GM18858 (cell line): Measurements from ENCODE around the gene WDPCP.
"Not testable (repeated sequence)": the region's sequence is repeated elsewhere in the genome, so short reads cannot be mapped to it uniquely, and the experiment has no call there.

ENCODE experiments used
- ATAC-seq: cut with Tn5 transposase; IDR thresholded peaks from one replicate; pipeline ENCODE4 v1.9.1; 2021; ENCODE audit not compliant: unreplicated experiment

Gene WDPCP

DNA sequence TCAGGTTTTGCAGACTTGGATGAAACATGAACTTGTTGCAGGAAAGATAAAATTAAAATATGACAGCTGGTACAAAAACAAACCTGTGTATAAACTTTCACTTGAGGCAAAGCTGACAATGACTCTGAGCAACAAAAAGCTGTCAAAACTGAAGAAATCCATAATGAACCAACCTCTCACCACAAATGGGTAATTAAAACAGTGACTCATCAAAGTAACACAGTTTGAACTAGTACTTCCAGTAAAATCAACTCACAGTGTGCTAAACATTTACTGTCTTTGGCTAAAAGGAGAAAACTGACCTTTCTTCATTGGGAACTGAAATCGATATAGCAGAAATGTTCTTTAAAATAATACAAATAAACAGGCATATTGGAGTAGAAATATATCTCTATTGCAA lies 209.7 kb downstream of the WDPCP start:
- no peak for ATAC-seq

DNA sequence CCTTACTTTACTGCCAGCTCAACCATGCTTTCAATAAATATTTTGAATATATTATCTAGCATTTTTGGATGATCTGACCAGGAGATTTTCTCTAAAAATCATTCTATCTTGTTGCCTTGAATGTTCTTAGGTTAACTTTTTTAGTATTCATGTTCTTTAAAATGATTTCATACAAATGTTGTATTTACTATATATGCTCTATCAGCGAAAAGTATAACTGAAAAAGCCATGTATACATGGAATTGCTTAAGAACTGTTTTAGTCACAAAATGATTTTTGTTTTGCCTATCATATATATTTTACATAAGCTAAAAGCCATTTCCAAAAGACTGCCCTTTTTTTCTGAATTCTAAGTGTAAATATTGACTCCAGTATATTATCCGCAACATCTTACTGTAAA lies 213.9 kb downstream of the WDPCP start:
- ATAC-seq, result no peak

DNA sequence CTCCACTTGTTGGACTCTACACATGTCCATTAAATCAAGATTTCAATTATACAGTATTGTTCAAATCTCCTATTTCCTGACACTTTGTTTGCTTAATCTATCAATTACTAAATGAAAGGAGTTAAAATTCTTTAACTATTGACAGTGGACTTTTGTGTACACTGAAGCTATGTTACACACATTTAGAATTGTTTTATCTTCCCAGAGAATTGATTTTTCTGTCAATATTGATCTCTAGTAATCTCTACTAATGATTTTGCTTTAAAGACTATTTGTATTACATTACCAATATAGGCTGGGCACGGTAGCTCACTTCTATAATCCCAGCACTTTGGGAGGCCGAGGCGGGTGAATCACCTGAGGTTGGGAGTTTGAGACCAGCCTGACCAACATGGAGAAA lies 215.7 kb downstream of the WDPCP start:
- ATAC-seq, result no peak

DNA sequence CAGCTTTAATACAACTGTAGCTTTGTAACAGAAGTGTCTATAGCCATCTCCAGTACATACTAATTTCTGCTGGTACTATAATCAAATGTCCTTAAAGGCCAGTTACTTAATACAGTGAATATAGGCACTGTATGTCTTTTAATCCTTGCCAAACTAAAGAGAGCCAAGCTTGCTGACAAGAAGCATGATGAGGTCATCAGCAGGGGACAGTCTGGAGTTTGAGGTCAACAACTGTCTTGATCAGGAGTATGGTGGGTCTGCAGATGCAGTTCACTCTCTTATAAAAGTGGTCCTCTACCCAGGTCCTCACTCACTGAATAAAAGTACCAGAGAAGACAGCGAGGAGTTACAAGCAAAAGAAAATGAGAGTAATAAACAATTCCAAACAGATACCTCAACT lies 219.1 kb downstream of the WDPCP start:
- no peak for ATAC-seq

DNA sequence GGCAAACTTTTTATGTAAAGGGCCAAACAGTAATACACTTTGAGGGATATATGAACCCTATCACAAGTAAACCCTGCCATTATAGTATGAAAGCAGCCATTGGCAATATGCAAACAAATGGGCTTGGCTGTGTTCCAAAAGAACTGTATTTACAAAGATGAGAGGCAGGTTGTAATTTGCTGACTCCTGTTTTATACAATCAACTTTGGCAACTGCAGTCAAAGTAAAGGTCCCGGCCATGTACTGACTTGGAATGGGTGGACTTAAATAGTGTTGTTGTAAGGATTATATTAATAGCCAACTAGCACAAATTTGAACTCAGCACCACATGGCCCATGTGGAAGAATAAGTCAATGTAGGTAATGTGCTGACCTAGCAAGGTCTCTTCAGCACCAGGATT lies 223.4 kb downstream of the WDPCP start:
- ATAC-seq, result no peak

DNA sequence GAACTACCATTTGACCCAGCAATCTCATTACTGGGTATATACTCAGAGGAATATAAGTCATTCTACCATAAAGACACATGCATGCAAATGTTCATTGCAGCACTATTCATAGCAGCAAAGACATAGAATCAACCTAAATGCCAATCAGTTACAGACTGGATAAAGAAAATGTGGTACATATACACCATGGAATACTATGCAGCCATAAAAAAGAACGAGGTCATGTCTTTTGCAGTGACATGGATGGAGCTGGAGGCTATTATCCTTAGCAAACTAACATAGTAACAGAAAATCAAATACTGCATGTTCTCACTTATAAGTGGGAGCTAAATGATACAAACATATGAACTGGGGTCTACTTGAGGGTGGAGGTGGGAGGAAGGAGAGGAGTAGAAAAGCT lies 230.6 kb downstream of the WDPCP start:
- ATAC-seq, result not testable (repeated sequence)

DNA sequence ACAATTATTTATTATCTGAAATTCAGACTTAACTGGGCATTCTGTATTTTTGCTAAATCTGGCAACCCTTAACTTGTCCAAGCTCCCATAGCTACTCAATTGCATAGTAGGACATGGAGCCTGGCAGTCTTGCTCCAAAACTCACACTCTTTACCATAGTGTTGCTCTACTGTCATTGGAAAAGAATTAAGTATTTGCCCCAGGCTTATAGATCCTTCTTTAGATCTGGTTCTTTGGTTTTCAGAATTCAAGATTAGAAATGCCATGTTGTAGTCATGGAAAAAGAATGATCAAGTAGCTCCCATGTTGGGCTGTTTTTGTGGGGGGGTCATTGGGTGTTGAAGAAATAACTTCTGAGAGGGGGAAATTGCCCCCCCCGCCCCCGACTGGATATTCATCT lies 240.9 kb downstream of the WDPCP start:
- no peak for ATAC-seq

DNA sequence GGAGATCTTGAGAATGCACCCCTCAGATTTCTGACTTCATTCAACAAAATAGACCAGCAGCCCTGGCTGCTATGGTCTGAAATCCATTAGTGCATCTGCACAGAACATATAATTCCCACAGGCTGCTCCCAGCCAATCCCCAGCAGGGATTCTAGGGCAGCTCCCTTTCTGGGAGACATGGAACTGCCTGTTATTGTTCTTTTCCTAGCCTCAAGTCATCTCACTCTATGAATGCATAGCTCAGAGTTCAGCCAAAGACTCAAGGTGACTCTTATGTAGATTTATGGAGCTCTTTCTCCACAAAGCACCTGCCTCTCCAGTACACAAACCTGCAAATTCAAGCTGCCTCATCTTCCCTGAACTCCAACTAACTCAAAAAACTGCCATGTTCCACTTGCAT lies 241.9 kb downstream of the WDPCP start:
- ATAC-seq, result no peak

DNA sequence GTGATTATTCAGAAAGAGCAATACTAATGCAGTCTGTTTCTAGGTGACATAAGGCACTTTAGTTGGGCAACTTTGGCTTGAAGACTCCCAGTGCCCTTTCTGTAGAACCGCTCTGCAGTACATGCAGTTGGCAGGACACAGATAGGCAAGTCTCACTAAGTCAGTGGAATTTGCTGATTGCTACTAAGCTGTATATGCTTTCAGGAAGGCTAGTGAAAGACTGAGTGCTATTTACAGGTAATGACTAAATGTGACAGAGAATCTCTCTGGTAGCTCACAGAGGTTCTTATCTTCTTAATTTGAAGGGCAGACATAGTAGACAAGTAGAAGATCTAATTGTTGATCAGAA lies 243.0 kb downstream of the WDPCP start:
- ATAC-seq, result no peak

DNA sequence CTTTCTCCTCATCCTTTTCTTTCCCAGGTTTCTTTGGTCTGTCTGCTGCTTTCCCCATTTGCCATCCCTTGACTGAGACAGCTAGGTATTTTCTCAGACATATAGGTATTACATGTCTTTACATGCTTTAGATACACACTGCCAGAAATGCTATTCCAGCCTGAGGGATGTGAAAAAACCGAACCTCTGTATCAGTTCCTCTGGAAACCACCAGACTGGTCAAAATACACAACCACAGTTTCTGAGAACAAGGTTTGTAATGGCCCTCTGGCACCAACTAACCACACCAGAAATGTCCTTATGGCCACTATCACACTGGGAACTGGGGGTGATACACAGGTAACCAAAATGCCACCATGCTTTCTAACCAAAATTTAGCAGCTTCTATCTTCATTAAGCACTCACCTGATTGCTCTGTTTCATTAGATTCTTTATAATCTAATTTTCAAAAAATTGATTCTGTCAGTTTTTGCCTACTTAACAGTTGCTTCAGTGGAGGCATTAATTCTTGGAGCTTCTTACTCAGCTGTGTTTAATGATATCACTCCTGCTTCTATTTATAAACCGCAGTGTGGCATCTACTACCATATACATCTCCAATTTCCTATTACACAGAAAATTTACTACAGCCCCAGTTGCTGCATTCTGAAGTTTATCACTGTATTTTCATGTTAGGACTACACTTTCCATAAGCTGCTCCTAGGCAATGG lies 243.5 kb downstream of the WDPCP start:
- no peak for ATAC-seq

DNA sequence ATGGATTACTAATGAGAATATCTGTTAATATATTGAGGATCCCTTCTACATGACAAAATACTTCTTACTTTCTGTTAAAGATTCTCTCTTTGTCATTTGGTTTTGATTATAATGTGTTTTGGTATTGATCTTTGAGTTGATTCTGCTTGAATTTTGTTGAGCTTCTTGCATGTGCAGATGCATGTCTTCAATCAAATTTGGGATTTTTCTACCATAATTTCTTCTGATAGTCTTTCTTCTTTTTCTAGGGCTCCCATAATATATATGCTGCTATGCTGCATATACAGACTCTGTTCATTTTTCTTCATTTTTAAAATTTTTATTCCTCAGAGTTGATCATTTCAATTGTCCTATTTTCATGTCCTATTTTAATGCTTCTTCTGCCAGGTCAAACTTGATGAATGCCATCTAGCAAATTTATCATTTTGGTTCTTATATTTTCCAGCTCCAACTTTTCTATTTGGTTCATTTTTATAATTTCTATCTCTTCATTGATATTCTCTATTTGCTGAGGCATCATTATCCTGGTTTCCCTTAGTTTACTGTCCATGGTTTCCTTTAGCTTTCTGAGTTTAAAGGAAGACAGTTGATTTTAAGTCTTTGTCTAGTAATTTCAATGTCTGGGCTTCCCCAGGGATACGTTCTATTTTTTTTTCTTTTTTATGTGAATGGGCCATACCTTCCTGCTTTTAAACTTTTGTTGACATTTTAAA lies 244.7 kb downstream of the WDPCP start:
- no peak for ATAC-seq

DNA sequence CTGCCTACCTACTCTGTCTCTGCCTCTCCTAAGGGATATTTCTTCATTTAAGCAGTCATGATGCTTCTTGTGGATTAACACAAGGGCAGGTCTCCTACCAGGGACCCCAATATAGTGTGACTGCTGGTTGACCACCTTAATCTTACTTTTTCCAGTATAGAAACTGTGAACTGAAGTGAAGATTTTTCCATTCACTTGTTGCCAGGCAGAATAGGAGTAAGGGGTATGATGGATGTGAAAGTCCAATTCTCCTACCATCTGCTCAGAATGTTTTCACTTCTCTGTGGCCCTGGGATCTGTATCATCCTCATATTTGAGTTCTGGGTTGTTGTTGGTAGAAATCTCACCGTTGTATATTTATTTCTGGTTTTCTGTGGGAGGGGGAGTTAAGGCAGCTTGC lies 247.8 kb downstream of the WDPCP start:
- ATAC-seq, result no peak

DNA sequence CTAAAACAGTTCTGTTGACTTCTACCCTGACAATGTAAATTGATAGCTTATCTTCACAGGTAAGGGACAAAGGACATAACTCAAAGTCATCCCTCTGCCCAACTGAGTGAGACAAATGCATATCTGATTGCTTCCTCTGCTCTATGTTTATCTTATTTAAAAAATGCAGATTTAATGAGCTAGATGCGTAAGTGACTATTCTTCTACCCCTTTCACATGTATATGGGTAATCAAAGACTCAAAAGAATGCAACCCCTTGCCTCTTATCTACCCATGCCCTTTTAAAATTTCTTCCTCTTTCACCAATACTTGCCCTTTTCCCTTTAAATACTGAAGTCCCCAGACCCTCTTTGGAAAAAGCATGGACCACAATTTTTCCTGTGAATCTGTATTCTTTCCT lies 253.4 kb downstream of the WDPCP start:
- ATAC-seq, result no peak

DNA sequence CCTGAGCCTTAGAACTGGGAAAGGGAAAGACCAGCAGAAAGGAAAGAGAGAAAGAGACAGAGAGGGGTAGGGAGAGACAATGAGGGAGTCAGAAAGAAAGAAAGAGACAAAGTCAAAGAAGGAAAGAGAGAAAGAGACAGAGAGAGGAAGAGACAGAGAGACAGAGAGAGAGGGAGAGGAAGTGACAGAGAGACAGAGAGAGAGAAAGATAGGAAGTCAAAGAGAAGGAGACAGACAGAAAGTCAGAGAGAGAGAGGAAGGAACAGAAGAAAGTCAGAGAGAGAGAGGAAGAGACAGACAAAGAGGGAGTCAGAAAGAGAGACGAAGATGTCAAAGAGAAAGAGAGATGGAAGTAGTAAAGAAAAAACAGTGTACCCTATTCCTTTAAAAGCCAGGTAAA lies 261.8 kb downstream of the WDPCP start:
- ATAC-seq, result no peak

DNA sequence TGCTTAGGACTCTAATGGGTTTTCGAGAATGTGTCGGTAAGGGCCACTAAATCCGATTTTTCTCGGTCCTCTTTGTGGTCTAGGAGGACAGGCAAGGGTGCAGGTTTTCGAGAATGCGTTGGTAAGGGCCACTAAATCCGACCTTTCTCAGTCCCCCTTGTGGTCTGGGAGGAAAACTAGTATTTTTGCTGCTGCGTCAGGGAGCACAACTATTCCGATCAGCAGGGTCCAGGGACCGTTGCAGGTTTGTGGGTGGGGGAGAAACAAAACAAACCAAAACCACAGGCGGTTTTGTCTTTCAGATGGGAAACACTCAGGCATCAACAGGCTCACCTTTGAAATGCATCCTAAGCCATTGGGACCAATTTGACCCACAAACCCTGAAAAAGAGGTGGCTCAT lies 264.6 kb downstream of the WDPCP start:
- ATAC-seq, result not testable (repeated sequence)

DNA sequence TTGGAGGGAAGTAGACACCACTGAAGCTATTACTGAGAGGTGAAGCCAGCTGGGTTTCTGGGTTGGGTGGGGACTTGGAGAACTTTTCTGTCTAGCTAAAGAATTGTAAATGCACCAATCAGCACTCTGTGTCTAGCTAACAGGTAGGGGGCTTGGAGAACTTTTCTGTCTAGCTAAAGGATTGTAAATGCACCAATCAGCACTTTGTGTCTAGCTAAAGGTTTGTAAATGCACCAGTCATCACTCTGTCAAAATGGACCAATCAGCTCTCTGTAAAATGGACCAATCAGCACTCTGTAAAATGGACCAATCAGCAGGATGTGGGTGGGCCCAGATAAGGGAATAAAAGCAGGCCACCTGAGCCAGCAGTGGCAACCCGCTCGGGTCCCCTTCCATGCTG lies 266.3 kb downstream of the WDPCP start:
- not testable (repeated sequence) for ATAC-seq

DNA sequence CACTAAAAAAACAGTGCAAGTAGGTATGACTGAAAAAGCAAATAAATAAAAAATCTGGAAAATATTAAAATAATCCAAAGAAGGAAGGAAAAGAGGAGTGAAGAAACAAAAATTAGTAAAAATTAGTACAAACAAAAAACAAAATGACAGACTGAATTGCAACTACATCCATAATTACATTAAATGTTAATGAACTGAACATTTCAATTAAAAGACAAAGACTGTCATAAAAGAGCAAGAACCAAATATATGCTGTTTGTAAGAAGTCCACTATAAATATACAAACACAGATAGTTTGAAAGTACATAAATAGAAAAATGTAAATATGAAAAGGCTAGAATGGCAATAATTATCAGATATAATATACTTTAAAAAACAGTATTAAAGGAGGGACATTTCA lies 267.6 kb downstream of the WDPCP start:
- no peak for ATAC-seq

DNA sequence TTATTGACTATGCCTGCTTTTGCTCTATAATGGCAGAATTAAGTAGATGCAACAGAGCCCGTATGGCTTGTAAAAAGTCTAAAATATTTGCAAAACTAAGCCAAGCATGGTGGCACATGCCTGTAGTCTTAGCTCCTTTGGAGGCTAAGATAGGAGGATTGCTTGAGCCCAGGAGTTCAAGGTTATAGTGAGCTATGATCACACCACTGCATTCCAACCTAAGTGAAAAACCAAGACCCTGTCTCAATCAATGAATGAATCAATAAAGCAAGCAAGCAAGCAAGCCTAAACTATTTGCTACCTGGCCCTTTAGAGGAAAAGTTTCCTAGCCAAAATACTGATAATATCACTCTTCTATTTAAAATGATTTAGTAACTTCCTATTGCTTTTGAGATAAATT lies 277.7 kb downstream of the WDPCP start:
- no peak for ATAC-seq

DNA sequence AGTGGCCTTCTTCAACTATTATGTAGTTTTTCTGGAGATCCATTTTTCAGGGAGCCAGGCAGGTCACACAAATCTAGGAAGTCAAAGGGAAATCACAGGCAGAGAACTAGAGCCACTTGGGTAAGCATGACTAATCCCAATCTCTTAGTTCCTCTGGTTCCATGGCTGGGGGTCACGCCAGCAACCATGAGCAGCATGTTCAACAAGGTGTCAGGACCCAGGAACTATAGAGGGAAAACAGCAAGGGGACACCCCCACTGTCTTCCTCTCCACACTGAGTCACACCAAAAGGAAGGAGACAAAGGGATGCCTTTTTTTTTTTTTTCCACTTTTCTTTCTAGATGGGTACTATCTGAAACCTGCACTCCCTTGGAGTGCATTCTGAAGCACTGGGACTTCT lies 286.8 kb downstream of the WDPCP start:
- ATAC-seq, result no peak

DNA sequence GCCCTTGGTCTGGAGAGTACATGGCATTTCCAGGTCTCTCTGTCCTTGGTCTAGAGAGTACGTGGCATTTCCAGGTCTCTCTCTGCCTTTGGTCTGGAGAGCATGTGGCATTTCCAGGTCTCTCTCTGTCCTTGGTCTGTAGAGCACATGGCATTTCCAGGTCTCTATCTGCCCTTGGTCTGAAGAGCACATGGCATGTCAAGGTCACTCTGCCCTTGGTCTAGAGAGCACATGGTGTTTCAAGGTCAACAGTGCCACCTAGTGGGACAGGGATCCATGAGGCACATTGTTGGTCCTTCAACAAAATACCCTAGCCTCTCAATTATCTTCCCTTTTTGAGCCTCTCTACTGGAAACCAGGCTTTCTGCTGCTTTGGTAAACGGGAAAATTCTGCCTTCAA lies 287.4 kb downstream of the WDPCP start:
- no peak for ATAC-seq

DNA sequence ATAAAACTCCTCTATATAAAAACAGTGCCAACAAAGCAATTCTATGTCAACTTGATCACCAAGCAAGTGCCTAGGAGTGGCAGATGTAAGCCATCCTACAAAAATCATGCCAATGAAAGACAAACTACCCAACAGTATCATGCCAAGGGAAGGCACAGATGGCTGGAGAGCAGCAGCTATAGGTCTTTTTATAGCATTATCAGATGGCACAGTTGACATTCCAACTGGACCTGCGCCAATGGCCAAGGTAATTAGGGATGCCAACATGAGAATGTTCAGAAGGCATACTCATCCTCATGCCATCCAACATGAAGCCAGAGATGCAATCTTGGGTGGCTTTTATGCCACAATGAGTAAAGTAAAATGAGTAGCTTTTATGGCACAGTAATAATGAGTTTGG lies 300.3 kb downstream of the WDPCP start:
- ATAC-seq, result no peak

DNA sequence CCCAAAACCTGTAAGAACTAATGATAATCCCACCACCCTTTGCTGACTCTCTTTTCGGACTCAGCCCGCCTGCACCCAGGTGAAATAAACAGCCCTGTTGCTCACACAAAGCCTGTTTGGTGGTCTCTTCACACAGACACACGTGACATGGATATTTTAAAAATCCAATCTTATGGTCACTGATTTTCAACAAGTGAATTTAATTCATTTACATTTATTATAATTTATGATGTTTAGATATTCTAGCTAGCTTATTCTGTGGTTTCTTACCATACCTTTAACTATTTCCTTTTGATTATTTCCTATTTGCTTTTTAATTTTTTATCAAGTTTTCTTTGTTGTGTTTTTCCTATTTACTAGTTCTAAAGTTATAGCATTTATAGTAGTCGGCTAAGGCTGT lies 301.8 kb downstream of the WDPCP start:
- ATAC-seq, result not testable (repeated sequence)

DNA sequence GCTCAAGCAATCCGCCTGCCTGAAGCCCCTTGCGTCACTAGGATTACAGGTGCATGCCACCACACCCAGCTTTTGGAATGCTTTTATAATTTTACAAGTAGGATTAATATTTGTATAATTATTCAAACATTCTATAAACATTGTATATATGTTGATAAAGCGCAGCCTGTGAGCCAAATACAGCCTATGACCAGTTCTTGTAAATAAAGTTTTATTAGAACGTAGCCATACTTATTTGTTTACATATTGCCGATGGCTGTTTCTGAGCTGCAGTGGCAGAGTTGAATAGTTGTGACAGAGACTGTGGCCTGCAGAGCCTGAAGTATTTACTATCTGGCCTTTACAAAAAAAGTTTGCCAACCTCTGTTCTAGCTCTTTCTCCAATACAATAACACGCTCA lies 305.0 kb downstream of the WDPCP start:
- no peak for ATAC-seq
